ELR (cell line): ENCODE data around the gene DR1.
A peak's percentile ranks its signal among the peaks of the same experiment; 100 is the strongest.
"Not testable (repeated sequence)": the region's sequence is repeated elsewhere in the genome, so short reads cannot be mapped to it uniquely, and the experiment has no call there.

Source experiments
- DNase-seq: peaks from one replicate; pipeline ENCODE4 v3.0.0-alpha.2; 2015; ENCODE audit warnings: low read depth

Gene DR1

GRCh38 chr1:93340090-93340489 lies 5.6 kb upstream of the DR1 start:
- no peak for DNase-seq

GRCh38 chr1:93344484-93344883 lies 1.2 kb upstream of the DR1 start:
- DNase-seq, result no peak

- no peak for DNase-seq
Measured at GRCh38 chr1:93344886-93345632, 648 bp upstream of the DR1 start.

- peak; percentile 69 for DNase-seq
Measured at GRCh38 chr1:93346421-93346993, 800 bp downstream of the DR1 start.

GRCh38 chr1:93347334-93347899 lies 1.7 kb downstream of the DR1 start:
- DNase-seq, result no peak

GRCh38 chr1:93348104-93348728 lies 2.5 kb downstream of the DR1 start:
- no peak for DNase-seq

GRCh38 chr1:93349231-93350135 lies 3.8 kb downstream of the DR1 start:
- peak; percentile 30 for DNase-seq

- DNase-seq, result no peak
Measured at GRCh38 chr1:93350322-93350721, 4.6 kb downstream of the DR1 start.

GRCh38 chr1:93350875-93351274 lies 5.2 kb downstream of the DR1 start:
- DNase-seq, result no peak

GRCh38 chr1:93351346-93351745 lies 5.6 kb downstream of the DR1 start:
- DNase-seq, result not testable (repeated sequence)

- DNase-seq, result no peak
Measured at GRCh38 chr1:93352376-93352775, 6.7 kb downstream of the DR1 start.

- no peak for DNase-seq
Measured at GRCh38 chr1:93353286-93353685, 7.6 kb downstream of the DR1 start.

GRCh38 chr1:93354749-93355148 lies 9.0 kb downstream of the DR1 start:
- no peak for DNase-seq

- no peak for DNase-seq
Measured at GRCh38 chr1:93357242-93357641, 11.5 kb downstream of the DR1 start.

- no peak for DNase-seq
Measured at GRCh38 chr1:93358293-93358692, 12.6 kb downstream of the DR1 start.

GRCh38 chr1:93360111-93360510 lies 14.4 kb downstream of the DR1 start:
- DNase-seq, result no peak

GRCh38 chr1:93362237-93362636 lies 16.5 kb downstream of the DR1 start:
- DNase-seq, result no peak

GRCh38 chr1:93365813-93366212 lies 20.1 kb downstream of the DR1 start:
- DNase-seq, result no peak

- no peak for DNase-seq
Measured at GRCh38 chr1:93369734-93370133, 24.0 kb downstream of the DR1 start.

- no peak for DNase-seq
Measured at GRCh38 chr1:93374334-93375106, 28.8 kb downstream of the DR1 start.

- no peak for DNase-seq
Measured at GRCh38 chr1:93384656-93385055, 38.9 kb downstream of the DR1 start.
